PC-9 (cell line): ENCODE data around the gene RPS26. TPM values are rescaled to one million over a fixed set of nuclear protein-coding genes. Genes with fewer than 3 reads are reported as not detected.

Source experiments
- BruUV-seq: library from RNA; stranded (reverse); fragments of 400-500 nt; replicated peaks from 2 replicates; lab custom pipeline; 2021; lab: Mats Ljungman, UMichigan
- CTCF ChIA-PET: fragments of 300-600 bp; sonication (Branson Sonifier 250); formaldehyde crosslinking; loops from one replicate; lab custom pipeline; 2022; ENCODE audit warnings: antibody characterized with exemption; lab: Charles Lee
- POLR2A ChIA-PET: fragments of 300-600 bp; sonication (Branson Sonifier 250); formaldehyde crosslinking; loops from one replicate; lab custom pipeline; 2022; ENCODE audit warnings: antibody characterized with exemption; ENCODE audit not compliant: unreplicated experiment; lab: Charles Lee
- DNase-seq, 2 experiments: peaks; one replicate each; pipeline versions ENCODE4 v3.0.0 to v3.0.0-alpha.2; 2015 to 2022; ENCODE audit warnings: mixed read lengths in 1 of 2
- H2AFZ ChIP-seq: fragments of 200-600 bp; sonication (generic); 2 replicates; pipeline ENCODE4 v1.8.1; 2017; ENCODE audit warnings: antibody characterized with exemption
- H3F3A ChIP-seq: fragments of 200-600 bp; sonication (generic); 2 replicates; pipeline ENCODE4 v1.8.1; 2017; ENCODE audit warnings: antibody characterized with exemption, mild to moderate bottlenecking, low read depth; ENCODE audit not compliant: insufficient read depth
- H3K27ac ChIP-seq: fragments of 200-600 bp; sonication (generic); 2 replicates; pipeline ENCODE4 v1.6.1; 2016; ENCODE audit warnings: mixed run types
- H3K27me3 ChIP-seq: fragments of 200-600 bp; sonication (generic); 2 replicates; pipeline ENCODE4 v1.6.1; 2016; ENCODE audit warnings: low read depth, mixed run types; ENCODE audit not compliant: insufficient read depth
- H3K36me3 ChIP-seq: fragments of 200-600 bp; sonication (generic); 2 replicates; pipeline ENCODE4 v1.6.1; 2016; ENCODE audit warnings: low read depth, mixed run types
- H3K4me1 ChIP-seq: fragments of 200-600 bp; sonication (generic); replicated peaks from 2 replicates; pipeline ENCODE4 v1.6.1; 2016; ENCODE audit warnings: mixed run types; ENCODE audit not compliant: insufficient read depth
- H3K4me2 ChIP-seq: fragments of 200-600 bp; sonication (generic); 2 replicates; pipeline ENCODE4 v1.6.1; 2017; ENCODE audit warnings: mixed run types
- H3K4me3 ChIP-seq: fragments of 200-600 bp; sonication (generic); 2 replicates; pipeline ENCODE4 v1.6.1; 2016; ENCODE audit warnings: mixed run types
- H3K79me2 ChIP-seq: fragments of 200-600 bp; sonication (generic); 2 replicates; pipeline ENCODE4 v1.6.1; 2017; ENCODE audit warnings: low read depth, mixed run types
- H3K9me2 ChIP-seq: fragments of 200-600 bp; sonication (generic); 2 replicates; pipeline ENCODE4 v1.8.1; 2017; ENCODE audit warnings: mild to moderate bottlenecking; ENCODE audit not compliant: insufficient read depth
- H3K9me3 ChIP-seq: fragments of 200-600 bp; sonication (generic); 2 replicates; pipeline ENCODE4 v1.8.1; 2016; ENCODE audit warnings: low read depth; ENCODE audit not compliant: insufficient read depth
- H4K20me1 ChIP-seq: fragments of 200-600 bp; sonication (generic); 2 replicates; pipeline ENCODE4 v1.8.1; 2017; ENCODE audit not compliant: insufficient read depth
- CTCF ChIP-seq: fragments of 200-600 bp; sonication (generic); conservative IDR thresholded peaks from 2 replicates; pipeline ENCODE4 v1.6.1; 2017; ENCODE audit warnings: mixed run types, antibody characterized with exemption, mild to moderate bottlenecking, moderate library complexity
- EZH2 ChIP-seq: fragments of 200-600 bp; sonication (generic); IDR thresholded peaks from 2 replicates; pipeline ENCODE4 v1.8.0; 2017; ENCODE audit warnings: antibody characterized with exemption, low read depth
- intact Hi-C: fragments of 100-400 bp; cut with micrococcal nuclease; formaldehyde crosslinking; loops from one replicate; pipeline ENCODE4 v1.10.0; 2022; ENCODE audit not compliant: unreplicated experiment
- total RNA-seq: library from RNA; stranded (reverse); gene quantifications from 2 replicates; pipeline ENCODE4 v1.2.3, GENCODE V29; 2021

RPS26 gene
- total RNA-seq, 1 experiment from 2014 or later = 43.3 TPM

DNA sequence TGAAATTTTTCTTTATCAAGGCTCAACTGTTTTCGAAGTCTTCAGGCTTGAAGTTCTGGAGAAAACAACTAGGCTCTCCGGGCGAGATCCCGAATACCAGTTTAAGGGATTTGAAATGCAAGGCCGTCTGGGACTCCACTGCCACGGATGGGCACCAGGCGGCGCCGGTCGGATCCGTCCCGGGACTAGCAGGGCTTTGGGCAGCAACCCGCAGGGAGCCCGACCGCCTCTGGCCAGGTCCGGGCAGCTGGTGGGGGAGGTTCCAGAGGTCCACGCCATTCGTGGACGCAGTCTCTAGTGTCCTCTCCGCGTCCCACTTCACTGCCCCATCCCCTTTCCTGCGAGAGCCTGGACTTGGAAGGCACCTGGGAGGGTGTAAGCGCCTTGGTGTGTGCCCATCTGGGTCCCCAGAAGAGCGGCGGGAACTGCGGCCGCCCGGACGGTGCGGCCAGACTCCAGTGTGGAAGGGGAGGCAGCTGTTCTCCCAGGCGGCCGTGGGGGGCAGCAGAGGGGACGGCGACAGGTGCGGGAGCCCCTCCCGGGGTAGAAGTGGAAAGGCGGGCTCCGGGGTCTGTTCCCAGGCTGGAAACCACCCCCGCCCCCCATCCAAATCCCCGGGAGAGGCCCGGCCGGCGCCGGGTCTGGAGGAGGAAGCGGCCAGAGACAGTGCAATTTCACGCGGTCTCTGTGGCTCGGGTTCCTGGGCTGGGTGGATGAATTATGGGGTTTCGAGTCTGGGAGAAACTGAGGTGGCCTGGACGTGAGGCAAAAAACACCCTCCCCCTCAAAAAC lies 37.4 kb downstream of the RPS26 start:
- Histone ChIP-seq H3F3A (peaks cover 20% of the 10 kb centered on the region), H3K36me3 (no peaks in the 10 kb centered on the region), H3K79me2 (peaks cover 39% of the 10 kb centered on the region), H3K9me3 (no peaks in the 10 kb centered on the region), H3K4me2 (peak overlapping the region; percentile 93), H4K20me1 (peaks cover 6% of the 10 kb centered on the region; the same call in 1 of the 2 replicates), H2AFZ (peak overlapping the region; percentile 93), H3K9me2 (no peaks in the 10 kb centered on the region), H3K4me1 (peaks cover 26% of the 10 kb centered on the region), H3K4me3 (peak overlapping the region; percentile 69), H3K27me3 (no peaks in the 10 kb centered on the region), H3K27ac (peak overlapping the region; percentile 86)
- intact Hi-C loops = loop anchor here (1.0 to 2.0 kb wide), 3 partner anchors 25 to 37 kb away; partner anchors contain the start of genes PA2G4 and RPL41
- TF ChIP-seq EZH2 (no peak), CTCF (peak; percentile 74)
- POLR2A ChIA-PET = interaction anchor here (0.9 kb wide), 1 partner anchor 394 kb away, joined by 7 read pairs; no protein-coding TSS in a partner anchor
- CTCF ChIA-PET = interaction anchor here (0.7 to 1.0 kb wide), 2 partner anchors 28 to 83 kb away, joined by 3 to 9 read pairs; no protein-coding TSS in a partner anchor
- TSS peak; percentile 89 for BruUV-seq
- DNase-seq = peak; percentile 74 to 91

DNA sequence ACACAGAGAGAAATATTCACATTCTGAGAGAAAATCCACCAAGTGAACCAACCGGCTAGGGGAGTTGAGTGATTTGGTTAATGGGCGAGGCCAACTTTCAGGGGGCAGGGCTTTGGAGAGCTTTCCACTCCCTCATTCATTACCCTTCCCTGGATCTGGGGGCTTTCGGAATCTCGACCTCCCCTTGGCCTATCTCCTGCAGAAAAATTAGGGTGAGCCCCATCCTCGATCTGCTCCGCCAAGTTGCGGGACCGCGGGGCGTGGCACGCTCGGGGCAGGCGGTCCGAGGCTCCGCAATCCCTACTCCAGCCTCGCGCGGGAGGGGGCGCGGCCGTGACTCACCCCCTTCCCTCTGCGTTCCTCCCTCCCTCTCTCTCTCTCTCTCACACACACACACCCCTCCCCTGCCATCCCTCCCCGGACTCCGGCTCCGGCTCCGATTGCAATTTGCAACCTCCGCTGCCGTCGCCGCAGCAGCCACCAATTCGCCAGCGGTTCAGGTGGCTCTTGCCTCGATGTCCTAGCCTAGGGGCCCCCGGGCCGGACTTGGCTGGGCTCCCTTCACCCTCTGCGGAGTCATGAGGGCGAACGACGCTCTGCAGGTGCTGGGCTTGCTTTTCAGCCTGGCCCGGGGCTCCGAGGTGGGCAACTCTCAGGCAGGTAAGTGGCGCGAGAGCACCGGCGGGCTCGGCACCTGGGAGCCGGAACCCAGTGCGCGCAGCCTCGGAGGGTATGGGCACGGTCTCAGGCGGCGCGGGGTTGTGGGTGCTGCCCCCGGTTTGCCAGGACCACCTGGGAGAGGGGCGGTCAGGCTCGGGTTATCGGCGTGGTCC lies 38.2 kb downstream of the RPS26 start, which contains the start of gene ERBB3:
Gene ERBB3 (plus strand): TSS at position 443 of the 833 bp plus-strand sequence. CDS start 136 bp downstream, at position 579.
- Histone ChIP-seq H3K9me2 (no peaks in the 10 kb centered on the region), H3F3A (peaks cover 18% of the 10 kb centered on the region), H3K4me3 (peak within 1 kb of the TSS; percentile 69), H3K9me3 (no peaks in the 10 kb centered on the region), H3K4me2 (peak within 1 kb of the TSS; percentile 93), H3K27me3 (no peaks in the 10 kb centered on the region), H3K27ac (peak within 1 kb of the TSS; percentile 86), H2AFZ (peak within 1 kb of the TSS; percentile 93), H3K4me1 (peaks cover 27% of the 10 kb centered on the region), H4K20me1 (peaks cover 6% of the 10 kb centered on the region; the same call in 1 of the 2 replicates), H3K36me3 (peaks cover 6% of the 10 kb centered on the region), H3K79me2 (peaks cover 44% of the 10 kb centered on the region)
- BruUV-seq = no TSS peak
- CTCF ChIA-PET = interaction anchor here (0.6 to 1.0 kb wide), 3 partner anchors 29 to 84 kb away, joined by 3 to 9 read pairs (median 3); no protein-coding TSS in a partner anchor
- intact Hi-C loops = loop anchor here (1.0 to 2.0 kb wide), 3 partner anchors 24 to 36 kb away; partner anchors contain the start of genes PA2G4 and RPL41
- peak; percentile 79 to 92 for DNase-seq
- TF ChIP-seq CTCF = no peak
- TF ChIP-seq EZH2 = no peak
- POLR2A ChIA-PET = interaction anchor here (0.6 to 1.0 kb wide), 3 partner anchors 15 to 147 kb away, joined by 3 to 13 read pairs (median 4); partner anchors contain the start of gene SUOX
